HG02798 (cell line): ENCODE measurements around the gene BTBD2.
A peak's percentile ranks its signal among the peaks of the same experiment; 100 is the strongest.

Source experiments
- ATAC-seq: cut with Tn5 transposase; IDR thresholded peaks from one replicate; pipeline ENCODE4 v1.9.1; 2021; ENCODE audit warnings: mild to moderate bottlenecking; ENCODE audit not compliant: unreplicated experiment, poor library complexity

The BTBD2 gene

GRCh38 chr19:2050991-2051772 is 35.7 kb upstream of the BTBD2 start, which contains the start of gene MKNK2:
MKNK2 (minus strand) TSS chr19:2051244; CDS start chr19:2050851, 393 bp downstream.
- ATAC-seq, result peak; percentile 67

- ATAC-seq, result peak; percentile 6
Observed at GRCh38 chr19:2050349-2050990, 35.0 kb upstream of the BTBD2 start.

- ATAC-seq, result peak; percentile 5
Observed at GRCh38 chr19:2049741-2050348, 34.3 kb upstream of the BTBD2 start.

GRCh38 chr19:2048959-2049740 is 33.6 kb upstream of the BTBD2 start:
- no peak for ATAC-seq

GRCh38 chr19:2048104-2048958 is 32.8 kb upstream of the BTBD2 start:
- ATAC-seq, result no peak

GRCh38 chr19:2047449-2048103 is 32.1 kb upstream of the BTBD2 start:
- ATAC-seq, result no peak

- ATAC-seq, result no peak
Observed at GRCh38 chr19:2047076-2047448, 31.5 kb upstream of the BTBD2 start.

- ATAC-seq, result no peak
Observed at GRCh38 chr19:2046046-2046907, 30.8 kb upstream of the BTBD2 start.

GRCh38 chr19:2045501-2046045 is 30.1 kb upstream of the BTBD2 start:
- no peak for ATAC-seq

GRCh38 chr19:2044709-2045500 is 29.4 kb upstream of the BTBD2 start:
- no peak for ATAC-seq

GRCh38 chr19:2043961-2044708 is 28.6 kb upstream of the BTBD2 start:
- ATAC-seq, result no peak

GRCh38 chr19:2043251-2043641 is 27.7 kb upstream of the BTBD2 start:
- ATAC-seq, result no peak

- no peak for ATAC-seq
Observed at GRCh38 chr19:2042485-2043250, 27.2 kb upstream of the BTBD2 start.

GRCh38 chr19:2041683-2042484 is 26.4 kb upstream of the BTBD2 start:
- peak; percentile 75 for ATAC-seq

- no peak for ATAC-seq
Observed at GRCh38 chr19:2041433-2041682, 25.8 kb upstream of the BTBD2 start.
